Caco-2 (cell line): ENCODE results near the gene CPEB2. TPM values are rescaled to one million over a fixed set of nuclear protein-coding genes. Genes with fewer than 3 reads are reported as not detected.

Experiments
- BruUV-seq: library from RNA; stranded (reverse); fragments of 400-500 nt; replicated peaks from 2 replicates; lab custom pipeline; 2021; lab: Mats Ljungman, UMichigan
- CTCF ChIA-PET: fragments of 300-600 bp; sonication (Branson Sonifier 250); formaldehyde crosslinking; loops from one replicate; lab custom pipeline; 2022; ENCODE audit warnings: antibody characterized with exemption; lab: Charles Lee
- POLR2A ChIA-PET: fragments of 300-600 bp; sonication (Branson Sonifier 250); formaldehyde crosslinking; loops from one replicate; lab custom pipeline; 2022; ENCODE audit warnings: antibody characterized with exemption; lab: Charles Lee
- DNase-seq, 2 experiments: peaks; one replicate each; pipeline versions ENCODE4 v3.0.0 to v3.0.0-alpha.2; 2020 to 2022
- H3K27me3 ChIP-seq: replicated peaks from 2 replicates; pipeline ENCODE4 v1.6.0; 2011; ENCODE audit warnings: low read length; ENCODE audit not compliant: control insufficient read depth, insufficient read depth
- H3K36me3 ChIP-seq: 2 replicates; pipeline ENCODE4 v1.5.1; 2011; ENCODE audit warnings: low read length; ENCODE audit not compliant: control insufficient read depth, insufficient read depth
- H3K4me1 ChIP-seq: fragments of 250-450 bp; sonication (Bioruptor Pico); 2 replicates; pipeline ENCODE4 v1.5.1; 2020; ENCODE audit warnings: mild to moderate bottlenecking
- H3K4me3 ChIP-seq: 2 replicates; pipeline ENCODE4 v1.5.1; 2011; ENCODE audit warnings: low read depth, mild to moderate bottlenecking, control low read depth, low read length
- H3K9me3 ChIP-seq: fragments of 250-450 bp; sonication (Bioruptor Pico); 2 replicates; pipeline ENCODE4 v1.5.1; 2020; ENCODE audit warnings: mild to moderate bottlenecking, moderate library complexity
- H3K27ac Mint-ChIP-seq: one replicate; pipeline ENCODE4 v1.8.0; 2022; ENCODE audit warnings: mixed read lengths; ENCODE audit not compliant: unreplicated experiment
- H3K27me3 Mint-ChIP-seq: one replicate; pipeline ENCODE4 v1.8.0; 2022; ENCODE audit warnings: mixed read lengths; ENCODE audit not compliant: insufficient read depth, unreplicated experiment
- H3K36me3 Mint-ChIP-seq: one replicate; pipeline ENCODE4 v1.8.0; 2022; ENCODE audit warnings: mild to moderate bottlenecking, mixed read lengths; ENCODE audit not compliant: insufficient read depth, unreplicated experiment
- H3K4me1 Mint-ChIP-seq: one replicate; pipeline ENCODE4 v1.8.0; 2022; ENCODE audit warnings: low read depth, mixed read lengths; ENCODE audit not compliant: unreplicated experiment
- H3K4me3 Mint-ChIP-seq: one replicate; pipeline ENCODE4 v1.8.0; 2022; ENCODE audit warnings: mild to moderate bottlenecking, moderate library complexity, mixed read lengths; ENCODE audit not compliant: unreplicated experiment
- H3K9me3 Mint-ChIP-seq: one replicate; pipeline ENCODE4 v1.8.0; 2022; ENCODE audit warnings: mixed read lengths; ENCODE audit not compliant: unreplicated experiment
- intact Hi-C: fragments of 100-400 bp; cut with micrococcal nuclease; formaldehyde crosslinking; loops from one replicate; pipeline ENCODE4 v1.10.0; 2022; ENCODE audit not compliant: unreplicated experiment
- total RNA-seq: library from RNA; stranded (reverse); gene quantifications from 2 replicates; pipeline ENCODE4 v1.2.3, GENCODE V29; 2022
- TF ChIP-seq, protein P1 (sequence below), 2 experiments: fragments of 200-600 bp in 1 of 2; IDR thresholded peaks; 1 replicate in 1 of 2; 2 replicates in 1 of 2; pipeline versions ENCODE4 v1.5.1 to v1.8.0; 2011 to 2022; ENCODE audit warnings: antibody characterized with exemption in 1 of 2, control low read depth in 1 of 2, inconsistent platforms in 1 of 2, low read depth in 1 of 2, low read length in 1 of 2, mild to moderate bottlenecking in 1 of 2, moderate library complexity in 1 of 2; ENCODE audit not compliant: insufficient read depth in 1 of 2, severe bottlenecking in 1 of 2, unreplicated experiment in 1 of 2

The CPEB2 gene
- total RNA-seq, 1 experiment from 2014 or later = 0.18 TPM

- Mint-ChIP-seq H3K27ac (no peak overlapping the region), H3K4me3 (peak overlapping the region; percentile 71), H3K9me3 (no peaks in the 10 kb centered on the region), H3K4me1 (no peaks in the 10 kb centered on the region), H3K27me3 (peaks cover 22% of the 10 kb centered on the region), H3K36me3 (no peaks in the 10 kb centered on the region)
- intact Hi-C loops = no loop called here
- Histone ChIP-seq H3K27me3 (no peaks in the 10 kb centered on the region; the same call in 1 of the 2 replicates), H3K36me3 (no peaks in the 10 kb centered on the region), H3K4me1 (0 out of 2 replicates have a peak, but pooled peaks cover 5% of the 10 kb centered on the region), H3K4me3 (peak overlapping the region; percentile 52), H3K9me3 (no peaks in the 10 kb centered on the region)
- TF ChIP-seq, protein P1, sequence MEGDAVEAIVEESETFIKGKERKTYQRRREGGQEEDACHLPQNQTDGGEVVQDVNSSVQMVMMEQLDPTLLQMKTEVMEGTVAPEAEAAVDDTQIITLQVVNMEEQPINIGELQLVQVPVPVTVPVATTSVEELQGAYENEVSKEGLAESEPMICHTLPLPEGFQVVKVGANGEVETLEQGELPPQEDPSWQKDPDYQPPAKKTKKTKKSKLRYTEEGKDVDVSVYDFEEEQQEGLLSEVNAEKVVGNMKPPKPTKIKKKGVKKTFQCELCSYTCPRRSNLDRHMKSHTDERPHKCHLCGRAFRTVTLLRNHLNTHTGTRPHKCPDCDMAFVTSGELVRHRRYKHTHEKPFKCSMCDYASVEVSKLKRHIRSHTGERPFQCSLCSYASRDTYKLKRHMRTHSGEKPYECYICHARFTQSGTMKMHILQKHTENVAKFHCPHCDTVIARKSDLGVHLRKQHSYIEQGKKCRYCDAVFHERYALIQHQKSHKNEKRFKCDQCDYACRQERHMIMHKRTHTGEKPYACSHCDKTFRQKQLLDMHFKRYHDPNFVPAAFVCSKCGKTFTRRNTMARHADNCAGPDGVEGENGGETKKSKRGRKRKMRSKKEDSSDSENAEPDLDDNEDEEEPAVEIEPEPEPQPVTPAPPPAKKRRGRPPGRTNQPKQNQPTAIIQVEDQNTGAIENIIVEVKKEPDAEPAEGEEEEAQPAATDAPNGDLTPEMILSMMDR (IDR thresholded peaks at IDR 0.05; ENCODE audit: insufficient read depth in 1 of 2, low read depth in 1 of 2, low read length in 1 of 2, severe bottlenecking in 1 of 2, unreplicated experiment in 1 of 2) = no peak
- POLR2A ChIA-PET = no interaction called here
- CTCF ChIA-PET = interaction anchor here (0.6 kb wide), 1 partner anchor 53 kb away, joined by 11 read pairs; no protein-coding TSS in a partner anchor
- BruUV-seq = no TSS peak
- DNase-seq = peak; percentile 7 to 35
These were observed 923 bp upstream of the CPEB2 start for GRCh38 chr4:15001248-15001868.

GRCh38 chr4:15002659-15003400 is 549 bp downstream of the CPEB2 start:
- Histone ChIP-seq H3K36me3 (no peaks in the 10 kb centered on the region), H3K27me3 (no peaks in the 10 kb centered on the region; the same call in 1 of the 2 replicates), H3K4me3 (peak overlapping the region; percentile 52), H3K9me3 (no peaks in the 10 kb centered on the region), H3K4me1 (0 out of 2 replicates have a peak, but pooled peaks cover 5% of the 10 kb centered on the region)
- peak overlapping the region; percentile 71 for H3K4me3 Mint-ChIP-seq
- ChIA-PET POLR2A (no interaction called here), CTCF (no interaction called here)
- BruUV-seq = no TSS peak
- intact Hi-C loops = no loop called here
- no peak overlapping the region for H3K27ac Mint-ChIP-seq
- no peaks in the 10 kb centered on the region for H3K36me3 Mint-ChIP-seq
- no peaks in the 10 kb centered on the region for H3K9me3 Mint-ChIP-seq
- peak; percentile 45 to 46 for DNase-seq
- H3K4me1 Mint-ChIP-seq = no peaks in the 10 kb centered on the region
- TF ChIP-seq, protein P1 (IDR thresholded peaks at IDR 0.05; ENCODE audit: insufficient read depth in 1 of 2, low read depth in 1 of 2, low read length in 1 of 2, severe bottlenecking in 1 of 2, unreplicated experiment in 1 of 2) = no peak
- H3K27me3 Mint-ChIP-seq = peaks cover 21% of the 10 kb centered on the region

- no TSS peak for BruUV-seq
- H3K4me3 Mint-ChIP-seq = peak overlapping the region; percentile 71
- no peak overlapping the region for H3K27ac Mint-ChIP-seq
- Histone ChIP-seq H3K27me3 (no peaks in the 10 kb centered on the region; the same call in 1 of the 2 replicates), H3K36me3 (no peaks in the 10 kb centered on the region), H3K4me1 (0 out of 2 replicates have a peak, but pooled peaks cover 5% of the 10 kb centered on the region), H3K4me3 (peak overlapping the region; percentile 52), H3K9me3 (no peaks in the 10 kb centered on the region)
- intact Hi-C loops = no loop called here
- H3K4me1 Mint-ChIP-seq = no peaks in the 10 kb centered on the region
- H3K9me3 Mint-ChIP-seq = no peaks in the 10 kb centered on the region
- H3K36me3 Mint-ChIP-seq = no peaks in the 10 kb centered on the region
- ChIA-PET CTCF (interaction anchor here (0.7 kb wide), 1 partner anchor 82 kb away, joined by 4 read pairs; no protein-coding TSS in a partner anchor), POLR2A (interaction anchor here (0.7 kb wide), 1 partner anchor 1300 kb away, joined by 6 read pairs; no protein-coding TSS in a partner anchor)
- H3K27me3 Mint-ChIP-seq = peaks cover 22% of the 10 kb centered on the region
- TF ChIP-seq, protein P1 (IDR thresholded peaks at IDR 0.05; ENCODE audit: insufficient read depth in 1 of 2, low read depth in 1 of 2, low read length in 1 of 2, severe bottlenecking in 1 of 2, unreplicated experiment in 1 of 2) = no peak
- peak; percentile 28 to 39 for DNase-seq
These were observed 1.2 kb downstream of the CPEB2 start for GRCh38 chr4:15003401-15003890.
